ENCODE results near the gene RNF222.

- TF ChIP-seq CTCF (IDR thresholded peaks at IDR 0.05; ENCODE audit: insufficient read depth, low read depth, low read length): no peak
- no peak for TF ChIP-seq EZH2 (IDR thresholded peaks at IDR 0.05; ENCODE audit: insufficient read depth, low read length)
Measured at GRCh38 chr17:8441690-8442089, 44.1 kb upstream of the RNF222 start.
